Breast epithelium (tissue), 3 donors: Measurements from ENCODE around the gene THRAP3.

Experiments
- POLR2A ChIP-seq: fragments of 450-650 bp; IDR thresholded peaks from one replicate; pipeline ENCODE4 v1.6.1; 2016; ENCODE audit warnings: antibody characterized with exemption, mild to moderate bottlenecking, moderate library complexity
- TF ChIP-seq, protein P1 (sequence below), 3 donors: fragments of 450-650 bp; IDR thresholded peaks; one replicate each; pipeline ENCODE4 v1.5.1; 2016 to 2017; ENCODE audit warnings: antibody characterized with exemption in 3 of 3, mild to moderate bottlenecking in 3 of 3, moderate library complexity in 3 of 3

DNA sequence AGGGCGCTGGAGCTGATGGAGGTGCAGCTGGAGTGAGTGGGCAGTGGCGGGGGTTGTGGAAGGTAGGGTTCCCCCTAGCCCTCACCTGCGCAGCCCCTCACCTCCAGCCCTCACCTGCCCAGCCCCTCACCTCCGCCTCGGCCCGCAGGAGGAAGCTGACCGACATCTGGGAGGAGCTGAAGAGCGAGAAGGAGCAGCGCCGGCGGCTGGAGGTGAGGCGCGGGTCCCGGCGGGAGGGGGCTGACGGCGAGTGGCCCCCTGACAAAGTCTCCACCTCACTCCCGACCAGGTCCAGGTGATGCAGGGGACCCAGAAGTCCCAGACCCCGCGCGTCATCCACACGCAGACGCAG is 96.5 kb downstream of the THRAP3 start:
- TF ChIP-seq, protein P1, sequence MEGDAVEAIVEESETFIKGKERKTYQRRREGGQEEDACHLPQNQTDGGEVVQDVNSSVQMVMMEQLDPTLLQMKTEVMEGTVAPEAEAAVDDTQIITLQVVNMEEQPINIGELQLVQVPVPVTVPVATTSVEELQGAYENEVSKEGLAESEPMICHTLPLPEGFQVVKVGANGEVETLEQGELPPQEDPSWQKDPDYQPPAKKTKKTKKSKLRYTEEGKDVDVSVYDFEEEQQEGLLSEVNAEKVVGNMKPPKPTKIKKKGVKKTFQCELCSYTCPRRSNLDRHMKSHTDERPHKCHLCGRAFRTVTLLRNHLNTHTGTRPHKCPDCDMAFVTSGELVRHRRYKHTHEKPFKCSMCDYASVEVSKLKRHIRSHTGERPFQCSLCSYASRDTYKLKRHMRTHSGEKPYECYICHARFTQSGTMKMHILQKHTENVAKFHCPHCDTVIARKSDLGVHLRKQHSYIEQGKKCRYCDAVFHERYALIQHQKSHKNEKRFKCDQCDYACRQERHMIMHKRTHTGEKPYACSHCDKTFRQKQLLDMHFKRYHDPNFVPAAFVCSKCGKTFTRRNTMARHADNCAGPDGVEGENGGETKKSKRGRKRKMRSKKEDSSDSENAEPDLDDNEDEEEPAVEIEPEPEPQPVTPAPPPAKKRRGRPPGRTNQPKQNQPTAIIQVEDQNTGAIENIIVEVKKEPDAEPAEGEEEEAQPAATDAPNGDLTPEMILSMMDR (IDR thresholded peaks at IDR 0.05), result no peak
- TF ChIP-seq POLR2A, result no peak
